Fibroblast of villous mesenchyme (primary cell): ENCODE results near the gene SLC16A3. TPM values are rescaled to one million over a fixed set of nuclear protein-coding genes. Genes with fewer than 3 reads are reported as not detected.
A peak's percentile ranks its signal among the peaks of the same experiment; 100 is the strongest.

ENCODE experiments used
- DNase-seq: peaks from one replicate; pipeline ENCODE4 v3.0.0-alpha.2; 2010; ENCODE audit warnings: low read depth
- H3K4me3 ChIP-seq: 2 replicates; pipeline ENCODE4 v1.5.1; 2011; ENCODE audit warnings: low read depth, mild to moderate bottlenecking, low read length
- total RNA-seq: library from RNA; depleted of rRNA; stranded (reverse); fragments of >200 nt; gene quantifications from 2 replicates; pipeline ENCODE4 v1.2.3, GENCODE V29; 2012
- TF ChIP-seq, protein P1 (sequence below): IDR thresholded peaks from 2 replicates; pipeline ENCODE4 v1.5.1; 2012; ENCODE audit warnings: low read depth, mild to moderate bottlenecking, low read length; ENCODE audit not compliant: insufficient read depth

The SLC16A3 gene
- total RNA-seq, 1 donor: 174 TPM

GRCh38 chr17:82246365-82247181, 17.7 kb downstream of the SLC16A3 start:
- H3K4me3 ChIP-seq: no peak overlapping the region
- DNase-seq: peak; percentile 65
- TF ChIP-seq, protein P1, sequence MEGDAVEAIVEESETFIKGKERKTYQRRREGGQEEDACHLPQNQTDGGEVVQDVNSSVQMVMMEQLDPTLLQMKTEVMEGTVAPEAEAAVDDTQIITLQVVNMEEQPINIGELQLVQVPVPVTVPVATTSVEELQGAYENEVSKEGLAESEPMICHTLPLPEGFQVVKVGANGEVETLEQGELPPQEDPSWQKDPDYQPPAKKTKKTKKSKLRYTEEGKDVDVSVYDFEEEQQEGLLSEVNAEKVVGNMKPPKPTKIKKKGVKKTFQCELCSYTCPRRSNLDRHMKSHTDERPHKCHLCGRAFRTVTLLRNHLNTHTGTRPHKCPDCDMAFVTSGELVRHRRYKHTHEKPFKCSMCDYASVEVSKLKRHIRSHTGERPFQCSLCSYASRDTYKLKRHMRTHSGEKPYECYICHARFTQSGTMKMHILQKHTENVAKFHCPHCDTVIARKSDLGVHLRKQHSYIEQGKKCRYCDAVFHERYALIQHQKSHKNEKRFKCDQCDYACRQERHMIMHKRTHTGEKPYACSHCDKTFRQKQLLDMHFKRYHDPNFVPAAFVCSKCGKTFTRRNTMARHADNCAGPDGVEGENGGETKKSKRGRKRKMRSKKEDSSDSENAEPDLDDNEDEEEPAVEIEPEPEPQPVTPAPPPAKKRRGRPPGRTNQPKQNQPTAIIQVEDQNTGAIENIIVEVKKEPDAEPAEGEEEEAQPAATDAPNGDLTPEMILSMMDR: no peak

- H3K4me3 ChIP-seq: no peak overlapping the region
- TF ChIP-seq, protein P1: no peak
- no peak for DNase-seq
Observed at GRCh38 chr17:82247182-82247823, 18.5 kb downstream of the SLC16A3 start.

DNA sequence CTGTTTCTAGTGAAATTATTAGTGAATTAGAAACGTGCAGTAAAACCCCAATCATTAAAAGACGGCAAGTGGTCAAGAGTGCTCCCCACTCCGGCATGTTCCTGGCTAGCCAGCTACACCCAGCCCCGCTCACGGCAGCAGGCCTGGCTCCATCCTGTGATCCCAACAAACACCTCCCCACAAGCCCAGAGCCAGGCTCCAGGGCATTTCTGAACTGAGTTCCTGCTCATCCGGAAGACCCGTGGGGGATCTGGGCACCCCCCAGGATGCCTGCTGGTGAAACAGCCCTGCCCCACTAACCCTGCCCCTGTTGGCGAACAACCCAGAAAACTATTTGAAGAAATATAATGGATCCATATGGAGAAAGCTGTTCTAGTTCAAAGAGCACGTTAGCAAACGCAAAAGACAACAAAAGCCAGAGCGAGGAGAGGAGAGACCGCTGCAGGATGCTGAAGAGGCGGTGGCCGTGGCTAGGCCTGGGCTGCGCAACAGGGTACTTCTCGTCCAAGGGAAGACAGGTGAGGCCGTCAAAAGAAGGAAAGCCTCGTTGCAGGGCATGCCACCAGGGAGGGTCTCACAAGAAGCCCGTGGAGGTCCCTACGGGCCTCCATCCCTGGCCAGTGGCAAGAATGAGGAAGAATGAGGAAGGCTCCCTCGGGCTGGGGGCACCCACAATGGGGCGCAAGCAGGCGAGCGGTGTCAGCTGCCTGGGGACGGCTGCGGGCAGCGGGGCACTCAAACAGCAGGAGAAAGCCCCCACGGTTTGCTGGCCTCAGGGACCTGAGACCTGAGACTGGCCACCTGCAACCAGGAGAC, 19.2 kb downstream of the SLC16A3 start:
- no peak for DNase-seq

DNA sequence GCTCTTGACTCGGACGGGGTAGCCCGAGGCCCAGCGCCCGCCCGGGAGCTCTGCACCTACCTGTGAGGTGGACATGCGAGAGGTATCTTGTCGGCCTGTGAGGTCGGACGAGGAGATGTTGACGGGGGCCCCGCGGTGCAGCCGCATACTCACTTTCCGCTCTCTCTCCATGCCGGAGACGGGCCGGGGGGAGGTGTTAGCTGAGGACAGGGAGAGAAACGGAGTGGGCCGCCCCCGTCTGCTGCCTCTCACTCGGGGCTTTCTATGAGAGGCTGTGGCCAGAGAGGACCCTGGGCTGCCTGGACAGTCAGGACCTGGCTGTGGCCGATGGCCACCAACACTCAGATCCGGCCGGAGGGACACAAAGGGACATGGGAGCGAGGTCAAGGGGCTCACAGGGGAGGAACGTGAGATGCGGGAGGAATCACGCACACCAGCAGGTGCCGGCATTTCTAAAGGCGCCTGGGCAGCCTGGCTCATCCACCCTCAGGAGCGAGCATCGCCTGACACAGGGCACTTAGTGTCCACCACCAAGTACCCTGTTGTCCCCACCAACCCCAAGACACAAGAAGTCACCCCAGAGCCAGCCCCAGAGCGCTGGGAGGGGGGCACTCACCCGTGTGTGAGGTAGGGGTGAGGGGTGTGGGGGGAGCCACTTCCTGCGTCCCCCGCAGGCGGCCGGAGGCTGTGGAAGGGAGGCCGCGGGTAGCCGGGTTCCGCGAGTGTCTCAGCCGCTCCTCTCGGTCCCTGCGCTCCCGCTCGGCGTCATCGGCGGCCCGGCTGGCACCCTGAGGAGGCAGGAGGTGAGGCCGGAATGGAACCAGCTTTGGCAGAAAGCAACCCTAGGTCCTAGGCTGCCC, 20.2 kb downstream of the SLC16A3 start:
- no peak for DNase-seq
- H3K4me3 ChIP-seq: no peak overlapping the region
- TF ChIP-seq, protein P1: no peak

More for the DNA sequence above, 19.2 kb downstream of the SLC16A3 start:
- no peak overlapping the region for H3K4me3 ChIP-seq
- TF ChIP-seq, protein P1: no peak

- H3K4me3 ChIP-seq: no peak overlapping the region
- DNase-seq: no peak
- TF ChIP-seq, protein P1: no peak
Observed at GRCh38 chr17:82249896-82250581, 21.2 kb downstream of the SLC16A3 start.
